ENCODE measurements around the gene FHIP1A.

FHIP1A gene

GRCh38 chr4:151395873-151396272, 13.1 kb upstream of the FHIP1A start:
- H3K9ac ChIP-seq (ENCODE audit: low read length) = no peak overlapping the region
- no peak overlapping the region for H3K27ac ChIP-seq (ENCODE audit: low read length)
- no peak overlapping the region for H3K4me3 ChIP-seq (ENCODE audit: low read length)
- TF ChIP-seq CTCF (IDR thresholded peaks at IDR 0.05; ENCODE audit: low read depth, low read length) = no peak
- no peak for TF ChIP-seq EZH2phosphoT487 (IDR thresholded peaks at IDR 0.05; ENCODE audit: low read depth)
- no peak overlapping the region for H2AFZ ChIP-seq (ENCODE audit: low read depth, low read length)
- no peak overlapping the region for H3K4me2 ChIP-seq (ENCODE audit: low read length)
- no peaks in the 10 kb centered on the region for H3K4me1 ChIP-seq (ENCODE audit: low read length)
- no peaks in the 10 kb centered on the region for H3K36me3 ChIP-seq (replicated peaks; ENCODE audit: low read depth, low read length)
- H3K27me3 ChIP-seq (ENCODE audit: low read depth, low read length) = no peaks in the 10 kb centered on the region
- H4K20me1 ChIP-seq (ENCODE audit: insufficient read depth, low read length) = no peaks in the 10 kb centered on the region
- H3K79me2 ChIP-seq (ENCODE audit: low read length) = no peaks in the 10 kb centered on the region
- no peaks in the 10 kb centered on the region for H3K9me3 ChIP-seq (ENCODE audit: insufficient read depth, low read length)

DNA sequence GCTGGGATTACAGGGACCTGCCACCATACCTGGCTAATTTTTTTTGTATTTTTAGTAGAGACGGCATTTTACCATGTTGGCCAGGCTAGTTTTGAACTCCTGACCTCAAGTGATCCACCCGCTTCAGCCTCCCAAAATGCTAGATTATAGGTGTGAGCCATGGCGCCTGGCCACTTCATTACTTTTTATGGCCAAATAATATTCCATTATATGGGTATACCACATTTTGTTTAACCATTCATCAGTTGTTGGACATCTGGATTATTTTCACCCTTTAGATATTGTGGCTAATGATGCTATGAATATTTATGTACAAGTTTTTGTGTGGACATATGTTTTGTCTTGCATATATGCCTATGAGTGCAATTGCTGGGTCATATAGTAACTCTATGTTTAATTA, 8.6 kb upstream of the FHIP1A start:
- H3K4me2 ChIP-seq (ENCODE audit: low read length) = no peak overlapping the region
- no peaks in the 10 kb centered on the region for H3K36me3 ChIP-seq (replicated peaks; ENCODE audit: low read depth, low read length)
- H3K9ac ChIP-seq (ENCODE audit: low read length) = no peak overlapping the region
- peaks cover 6% of the 10 kb centered on the region for H3K4me1 ChIP-seq (ENCODE audit: low read length)
- H3K4me3 ChIP-seq (ENCODE audit: low read length) = no peak overlapping the region
- no peaks in the 10 kb centered on the region for H3K9me3 ChIP-seq (ENCODE audit: insufficient read depth, low read length)
- TF ChIP-seq CTCF (IDR thresholded peaks at IDR 0.05; ENCODE audit: low read depth, low read length) (no peak), EZH2phosphoT487 (IDR thresholded peaks at IDR 0.05; ENCODE audit: low read depth) (no peak)
- no peaks in the 10 kb centered on the region for H3K27me3 ChIP-seq (ENCODE audit: low read depth, low read length)
- H3K79me2 ChIP-seq (ENCODE audit: low read length) = no peaks in the 10 kb centered on the region
- H4K20me1 ChIP-seq (ENCODE audit: insufficient read depth, low read length) = no peaks in the 10 kb centered on the region
- H2AFZ ChIP-seq (ENCODE audit: low read depth, low read length) = no peak overlapping the region
- no peak overlapping the region for H3K27ac ChIP-seq (ENCODE audit: low read length)

DNA sequence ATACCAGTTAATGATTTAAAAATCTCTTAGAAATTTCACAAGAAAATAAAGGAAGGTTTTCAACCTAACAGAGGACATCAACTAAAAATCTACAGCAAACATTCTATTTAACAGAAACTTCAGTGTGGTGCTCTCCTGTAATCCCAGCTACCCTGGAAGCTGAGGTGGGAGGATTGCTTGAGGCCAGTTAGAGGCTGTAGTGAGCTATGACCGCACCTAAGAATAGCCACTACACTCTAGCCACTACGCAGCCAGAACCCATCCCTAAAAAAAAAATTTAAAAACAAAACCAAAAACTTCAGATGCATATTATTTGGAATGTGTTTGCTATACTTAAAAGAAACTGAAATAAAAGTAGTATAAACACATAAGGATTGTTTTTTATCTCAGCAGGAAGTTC, 7.2 kb upstream of the FHIP1A start:
- Histone ChIP-seq H3K9ac (ENCODE audit: low read length) (no peak overlapping the region), H4K20me1 (ENCODE audit: insufficient read depth, low read length) (no peaks in the 10 kb centered on the region), H3K36me3 (replicated peaks; ENCODE audit: low read depth, low read length) (no peaks in the 10 kb centered on the region), H3K9me3 (ENCODE audit: insufficient read depth, low read length) (no peaks in the 10 kb centered on the region), H3K27me3 (ENCODE audit: low read depth, low read length) (peaks cover 3% of the 10 kb centered on the region; the same call in 1 of the 2 replicates), H3K79me2 (ENCODE audit: low read length) (no peaks in the 10 kb centered on the region), H3K4me3 (ENCODE audit: low read length) (no peak overlapping the region), H3K4me1 (ENCODE audit: low read length) (peaks cover 6% of the 10 kb centered on the region), H2AFZ (ENCODE audit: low read depth, low read length) (no peak overlapping the region), H3K4me2 (ENCODE audit: low read length) (no peak overlapping the region), H3K27ac (ENCODE audit: low read length) (no peak overlapping the region)
- TF ChIP-seq EZH2phosphoT487 (IDR thresholded peaks at IDR 0.05; ENCODE audit: low read depth) (no peak), CTCF (IDR thresholded peaks at IDR 0.05; ENCODE audit: low read depth, low read length) (no peak)

DNA sequence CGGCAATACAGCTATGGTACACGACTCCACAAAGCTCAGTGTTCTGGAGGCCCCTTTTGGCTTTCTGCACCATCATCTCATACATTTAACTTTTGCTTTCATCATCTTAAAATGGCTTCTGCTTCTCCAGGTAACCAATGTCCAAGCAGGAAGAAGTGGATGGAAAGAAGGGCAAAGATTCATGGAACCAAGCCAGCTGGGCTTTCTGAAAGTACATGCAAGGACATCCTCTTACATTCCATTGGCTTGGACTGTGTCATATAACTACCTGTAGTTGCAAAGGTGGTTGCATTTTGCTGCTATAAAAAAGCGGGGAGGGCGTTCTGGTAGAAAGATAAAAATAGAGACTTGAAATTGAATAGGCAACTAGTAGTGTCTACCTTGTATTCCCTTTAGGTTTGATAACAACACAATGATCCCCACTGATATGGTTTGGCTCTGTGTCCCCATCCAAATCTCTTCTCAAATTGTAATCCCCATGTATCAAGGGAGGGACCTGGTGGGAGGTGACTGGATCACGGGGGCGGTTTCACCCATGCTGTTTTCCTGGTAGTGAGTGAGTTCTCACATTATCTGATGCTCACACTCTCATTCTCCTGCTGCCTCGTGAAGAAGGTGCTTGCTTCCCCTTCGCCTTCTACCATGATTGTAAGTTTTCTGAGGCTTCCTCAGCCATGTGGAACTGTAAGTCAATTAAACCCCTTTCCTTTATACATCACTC, 6.7 kb upstream of the FHIP1A start:
- no peak overlapping the region for H3K27ac ChIP-seq (ENCODE audit: low read length)
- H3K79me2 ChIP-seq (ENCODE audit: low read length) = no peaks in the 10 kb centered on the region
- no peaks in the 10 kb centered on the region for H4K20me1 ChIP-seq (ENCODE audit: insufficient read depth, low read length)
- TF ChIP-seq CTCF (IDR thresholded peaks at IDR 0.05; ENCODE audit: low read depth, low read length) = no peak
- TF ChIP-seq EZH2phosphoT487 (IDR thresholded peaks at IDR 0.05; ENCODE audit: low read depth) = no peak
- peaks cover 5% of the 10 kb centered on the region; the same call in 1 of the 2 replicates for H3K27me3 ChIP-seq (ENCODE audit: low read depth, low read length)
- H3K9me3 ChIP-seq (ENCODE audit: insufficient read depth, low read length) = no peaks in the 10 kb centered on the region
- H3K4me2 ChIP-seq (ENCODE audit: low read length) = no peak overlapping the region
- H3K4me1 ChIP-seq (ENCODE audit: low read length) = peaks cover 8% of the 10 kb centered on the region
- no peaks in the 10 kb centered on the region for H3K36me3 ChIP-seq (replicated peaks; ENCODE audit: low read depth, low read length)
- H3K9ac ChIP-seq (ENCODE audit: low read length) = no peak overlapping the region
- H2AFZ ChIP-seq (ENCODE audit: low read depth, low read length) = no peak overlapping the region
- no peak overlapping the region for H3K4me3 ChIP-seq (ENCODE audit: low read length)
